ENCODE measurements around the gene AMDHD1.

AMDHD1 gene

GRCh38 chr12:95919110-95919509, 24.0 kb upstream of the AMDHD1 start:
- no peak for ATAC-seq
- TF ChIP-seq TSHZ2 (CRISPR knock-in tag; IDR thresholded peaks at IDR 0.05) (no peak), TCF4 (CRISPR knock-in tag; IDR thresholded peaks at IDR 0.05; ENCODE audit: borderline replicate concordance) (no peak), ZFP30 (CRISPR knock-in tag; IDR thresholded peaks at IDR 0.05) (no peak), ISL1 (CRISPR knock-in tag; IDR thresholded peaks at IDR 0.05) (no peak), RARB (CRISPR knock-in tag; IDR thresholded peaks at IDR 0.05) (no peak), GLIS3 (CRISPR knock-in tag; IDR thresholded peaks at IDR 0.05) (no peak), POU6F1 (CRISPR knock-in tag; IDR thresholded peaks at IDR 0.05; ENCODE audit: borderline replicate concordance, low read depth) (no peak), ZNF70 (CRISPR knock-in tag; IDR thresholded peaks at IDR 0.05) (no peak), ZFP3 (CRISPR knock-in tag; IDR thresholded peaks at IDR 0.05) (no peak)
- TF ChIP-seq, protein P1, sequence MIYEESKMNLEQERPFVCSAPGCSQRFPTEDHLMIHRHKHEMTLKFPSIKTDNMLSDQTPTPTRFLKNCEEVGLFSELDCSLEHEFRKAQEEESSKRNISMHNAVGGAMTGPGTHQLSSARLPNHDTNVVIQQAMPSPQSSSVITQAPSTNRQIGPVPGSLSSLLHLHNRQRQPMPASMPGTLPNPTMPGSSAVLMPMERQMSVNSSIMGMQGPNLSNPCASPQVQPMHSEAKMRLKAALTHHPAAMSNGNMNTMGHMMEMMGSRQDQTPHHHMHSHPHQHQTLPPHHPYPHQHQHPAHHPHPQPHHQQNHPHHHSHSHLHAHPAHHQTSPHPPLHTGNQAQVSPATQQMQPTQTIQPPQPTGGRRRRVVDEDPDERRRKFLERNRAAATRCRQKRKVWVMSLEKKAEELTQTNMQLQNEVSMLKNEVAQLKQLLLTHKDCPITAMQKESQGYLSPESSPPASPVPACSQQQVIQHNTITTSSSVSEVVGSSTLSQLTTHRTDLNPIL (CRISPR knock-in tag; IDR thresholded peaks at IDR 0.05; ENCODE audit: low read depth) = no peak
- TF ChIP-seq, protein P2, sequence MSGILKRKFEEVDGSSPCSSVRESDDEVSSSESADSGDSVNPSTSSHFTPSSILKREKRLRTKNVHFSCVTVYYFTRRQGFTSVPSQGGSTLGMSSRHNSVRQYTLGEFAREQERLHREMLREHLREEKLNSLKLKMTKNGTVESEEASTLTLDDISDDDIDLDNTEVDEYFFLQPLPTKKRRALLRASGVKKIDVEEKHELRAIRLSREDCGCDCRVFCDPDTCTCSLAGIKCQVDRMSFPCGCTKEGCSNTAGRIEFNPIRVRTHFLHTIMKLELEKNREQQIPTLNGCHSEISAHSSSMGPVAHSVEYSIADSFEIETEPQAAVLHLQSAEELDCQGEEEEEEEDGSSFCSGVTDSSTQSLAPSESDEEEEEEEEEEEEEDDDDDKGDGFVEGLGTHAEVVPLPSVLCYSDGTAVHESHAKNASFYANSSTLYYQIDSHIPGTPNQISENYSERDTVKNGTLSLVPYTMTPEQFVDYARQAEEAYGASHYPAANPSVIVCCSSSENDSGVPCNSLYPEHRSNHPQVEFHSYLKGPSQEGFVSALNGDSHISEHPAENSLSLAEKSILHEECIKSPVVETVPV (CRISPR knock-in tag; IDR thresholded peaks at IDR 0.05) = no peak
- TF ChIP-seq, protein P3, sequence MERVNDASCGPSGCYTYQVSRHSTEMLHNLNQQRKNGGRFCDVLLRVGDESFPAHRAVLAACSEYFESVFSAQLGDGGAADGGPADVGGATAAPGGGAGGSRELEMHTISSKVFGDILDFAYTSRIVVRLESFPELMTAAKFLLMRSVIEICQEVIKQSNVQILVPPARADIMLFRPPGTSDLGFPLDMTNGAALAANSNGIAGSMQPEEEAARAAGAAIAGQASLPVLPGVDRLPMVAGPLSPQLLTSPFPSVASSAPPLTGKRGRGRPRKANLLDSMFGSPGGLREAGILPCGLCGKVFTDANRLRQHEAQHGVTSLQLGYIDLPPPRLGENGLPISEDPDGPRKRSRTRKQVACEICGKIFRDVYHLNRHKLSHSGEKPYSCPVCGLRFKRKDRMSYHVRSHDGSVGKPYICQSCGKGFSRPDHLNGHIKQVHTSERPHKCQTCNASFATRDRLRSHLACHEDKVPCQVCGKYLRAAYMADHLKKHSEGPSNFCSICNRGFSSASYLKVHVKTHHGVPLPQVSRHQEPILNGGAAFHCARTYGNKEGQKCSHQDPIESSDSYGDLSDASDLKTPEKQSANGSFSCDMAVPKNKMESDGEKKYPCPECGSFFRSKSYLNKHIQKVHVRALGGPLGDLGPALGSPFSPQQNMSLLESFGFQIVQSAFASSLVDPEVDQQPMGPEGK (CRISPR knock-in tag; IDR thresholded peaks at IDR 0.05; ENCODE audit: borderline replicate concordance) = no peak

GRCh38 chr12:95922231-95922630, 20.9 kb upstream of the AMDHD1 start:
- TF ChIP-seq ZC3H10 (CRISPR knock-in tag; IDR thresholded peaks at IDR 0.05) (no peak), TSHZ2 (CRISPR knock-in tag; IDR thresholded peaks at IDR 0.05) (no peak), SNAI2 (CRISPR knock-in tag; IDR thresholded peaks at IDR 0.05) (no peak), ZFP30 (CRISPR knock-in tag; IDR thresholded peaks at IDR 0.05) (no peak), ZNF565 (CRISPR knock-in tag; conservative IDR thresholded peaks at IDR 0.05; ENCODE audit: low read depth) (no peak)
- ATAC-seq = no peak

DNA sequence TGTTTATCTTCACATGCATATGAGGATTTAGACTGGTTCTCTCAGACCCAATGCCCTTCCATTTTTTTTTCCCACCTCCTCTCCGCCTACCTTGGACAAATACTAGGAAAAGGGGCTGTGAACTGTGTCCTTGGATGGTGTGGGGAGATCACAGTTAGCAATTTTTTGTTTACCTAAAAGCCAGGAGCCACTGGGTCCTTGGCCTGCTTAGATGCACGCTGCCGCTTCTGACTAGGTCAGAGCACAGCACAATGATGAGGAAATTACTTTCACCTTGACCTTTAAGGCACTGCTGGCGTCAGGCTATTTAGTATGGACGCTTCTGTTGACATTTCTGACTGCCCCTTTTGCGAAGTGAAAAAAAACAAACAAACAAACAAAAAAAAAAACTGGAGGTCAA, 2.6 kb upstream of the AMDHD1 start:
- ATAC-seq = no peak
- TF ChIP-seq ZC3H10 (CRISPR knock-in tag; IDR thresholded peaks at IDR 0.05) (no peak), TOX (CRISPR knock-in tag; IDR thresholded peaks at IDR 0.05; ENCODE audit: borderline replicate concordance) (no peak), RARB (CRISPR knock-in tag; IDR thresholded peaks at IDR 0.05) (no peak), GLIS3 (CRISPR knock-in tag; IDR thresholded peaks at IDR 0.05) (no peak), ZNF70 (CRISPR knock-in tag; IDR thresholded peaks at IDR 0.05) (no peak), TCF4 (CRISPR knock-in tag; IDR thresholded peaks at IDR 0.05; ENCODE audit: borderline replicate concordance) (no peak), ARNTL (CRISPR knock-in tag; IDR thresholded peaks at IDR 0.05; ENCODE audit: borderline replicate concordance, low read depth) (no peak)
- TF ChIP-seq, protein P1 (CRISPR knock-in tag; IDR thresholded peaks at IDR 0.05; ENCODE audit: low read depth) = no peak

Data from SK-N-SH treated with all-trans-retinoic acid at 6 μM for 48 hours (cell line).